Gastroesophageal sphincter (tissue), 3 donors: Measurements from ENCODE around the gene SMG6.

Experiments
- CTCF ChIP-seq, 4 experiments: fragments of 200-600 bp in 2 of 4; fragments of 450-650 bp in 2 of 4; sonication (generic) in 1 of 4; IDR thresholded peaks; one replicate each; pipeline ENCODE4 v1.5.1; 2017 to 2019; ENCODE audit warnings: antibody characterized with exemption in 4 of 4, mild to moderate bottlenecking in 2 of 4, moderate library complexity in 2 of 4
- EP300 ChIP-seq: sonication (generic); formaldehyde crosslinking; IDR thresholded peaks from one replicate; pipeline ENCODE4 v1.6.1; 2017; ENCODE audit warnings: antibody characterized with exemption, mild to moderate bottlenecking
- POLR2A ChIP-seq, 2 donors: fragments of 450-650 bp; IDR thresholded peaks; one replicate each; pipeline ENCODE4 v1.6.1; 2017; ENCODE audit warnings: antibody characterized with exemption in 2 of 2, mild to moderate bottlenecking in 2 of 2, moderate library complexity in 1 of 2
- POLR2AphosphoS5 ChIP-seq: sonication (generic); formaldehyde crosslinking; IDR thresholded peaks from one replicate; pipeline ENCODE4 v1.6.1; 2017; ENCODE audit warnings: antibody characterized with exemption

GRCh38 chr17:2198927-2199326 is 104.7 kb downstream of the SMG6 start:
- TF ChIP-seq CTCF (IDR thresholded peaks at IDR 0.05) (no peak), POLR2AphosphoS5 (no peak), POLR2A (IDR thresholded peaks at IDR 0.05) (no peak), EP300 (no peak)
